PC-3 (cell line): Measurements from ENCODE around the gene AKR7A2. TPM values are rescaled to one million over a fixed set of nuclear protein-coding genes. Genes with fewer than 3 reads are reported as not detected.

Experiments
- ATAC-seq: fragments of 200-7000 bp; cut with Tn5 transposase; 2 replicates; pipeline ENCODE4 v1.9.1; 2020; ENCODE audit warnings: mild to moderate bottlenecking, moderate library complexity
- BruUV-seq: library from RNA; stranded (reverse); fragments of 400-500 nt; replicated peaks from 2 replicates; lab custom pipeline; 2021; lab: Mats Ljungman, UMichigan
- CTCF ChIA-PET: fragments of 300-600 bp; sonication (Branson Sonifier 250); formaldehyde crosslinking; loops from one replicate; lab custom pipeline; 2022; ENCODE audit warnings: antibody characterized with exemption; lab: Charles Lee
- POLR2A ChIA-PET: fragments of 300-600 bp; sonication (Branson Sonifier 250); formaldehyde crosslinking; loops from one replicate; lab custom pipeline; 2022; ENCODE audit warnings: antibody characterized with exemption; ENCODE audit not compliant: unreplicated experiment; lab: Charles Lee
- DNase-seq: peaks from one replicate; pipeline ENCODE4 v3.0.0-alpha.2; 2015
- H2AFZ ChIP-seq: fragments of 300-600 bp; sonication (generic); 2 replicates; pipeline ENCODE4 v1.6.0; 2016; ENCODE audit warnings: antibody characterized with exemption, low read length
- H3F3A ChIP-seq: fragments of 300-600 bp; sonication (generic); one replicate; pipeline ENCODE4 v1.6.0; 2017; ENCODE audit warnings: antibody characterized with exemption, low read length, control low read depth, mild to moderate bottlenecking; ENCODE audit not compliant: unreplicated experiment
- H3K27ac ChIP-seq: fragments of 300-600 bp; sonication (generic); 2 replicates; pipeline ENCODE4 v1.5.1; 2016; ENCODE audit warnings: mild to moderate bottlenecking, low read length
- H3K27me3 ChIP-seq: fragments of 300-600 bp; sonication (generic); 2 replicates; pipeline ENCODE4 v1.6.1; 2016; ENCODE audit warnings: low read length, mixed read lengths
- H3K36me3 ChIP-seq: fragments of 300-600 bp; sonication (generic); 2 replicates; pipeline ENCODE4 v1.6.1; 2016; ENCODE audit warnings: low read depth, mixed run types, low read length, mixed read lengths
- H3K4me1 ChIP-seq: fragments of 300-600 bp; sonication (generic); 2 replicates; pipeline ENCODE4 v1.5.1; 2016; ENCODE audit warnings: low read length; ENCODE audit not compliant: insufficient read depth
- H3K4me2 ChIP-seq: fragments of 300-600 bp; sonication (generic); 2 replicates; pipeline ENCODE4 v1.6.0; 2016; ENCODE audit warnings: low read length
- H3K4me3 ChIP-seq: fragments of 300-600 bp; sonication (generic); 2 replicates; pipeline ENCODE4 v1.5.1; 2016; ENCODE audit warnings: mild to moderate bottlenecking, low read length, mixed read lengths
- H3K79me2 ChIP-seq: fragments of 300-600 bp; sonication (generic); 2 replicates; pipeline ENCODE4 v1.6.1; 2017; ENCODE audit warnings: low read length, mixed read lengths
- H3K9ac ChIP-seq: fragments of 300-600 bp; sonication (generic); 2 replicates; pipeline ENCODE4 v1.6.0; 2016; ENCODE audit warnings: mild to moderate bottlenecking, low read length
- H3K9me2 ChIP-seq: fragments of 300-600 bp; sonication (generic); replicated peaks from 2 replicates; pipeline ENCODE4 v1.6.1; 2016; ENCODE audit warnings: mixed run types, low read length, mixed read lengths
- H3K9me3 ChIP-seq: fragments of 300-600 bp; sonication (generic); 2 replicates; pipeline ENCODE4 v1.6.1; 2016; ENCODE audit warnings: low read length, mixed read lengths
- H4K20me1 ChIP-seq: fragments of 300-600 bp; sonication (generic); 2 replicates; pipeline ENCODE4 v1.6.1; 2016; ENCODE audit warnings: low read length, mixed read lengths
- CTCF ChIP-seq: fragments of 300-600 bp; sonication (generic); conservative IDR thresholded peaks from 2 replicates; pipeline ENCODE4 v1.5.1; 2017; ENCODE audit warnings: antibody characterized with exemption, low read depth, mild to moderate bottlenecking, low read length
- EZH2 ChIP-seq: fragments of 300-600 bp; sonication (generic); IDR thresholded peaks from one replicate; pipeline ENCODE4 v1.6.1; 2017; ENCODE audit warnings: antibody characterized with exemption, mild to moderate bottlenecking, low read length; ENCODE audit not compliant: unreplicated experiment
- EZH2phosphoT487 ChIP-seq: fragments of 300-600 bp; sonication (generic); IDR thresholded peaks from 2 replicates; pipeline ENCODE4 v1.6.1; 2018; ENCODE audit warnings: mild to moderate bottlenecking, antibody characterized with exemption, low read length, borderline replicate concordance
- intact Hi-C: fragments of 100-400 bp; cut with micrococcal nuclease; formaldehyde crosslinking; loops from 2 replicates; pipeline ENCODE4 v1.9.0; 2023
- total RNA-seq: library from RNA; depleted of rRNA; stranded (reverse); fragments of >200 nt; gene quantifications from 2 replicates; pipeline ENCODE4 v1.2.3, GENCODE V29; 2014

The AKR7A2 gene
- total RNA-seq, 1 experiment from 2014 or later = 63.3 TPM

- Histone ChIP-seq H2AFZ (no peak overlapping the region), H3K4me1 (peaks cover 33% of the 10 kb centered on the region), H4K20me1 (0 out of 2 replicates have a peak, but pooled peaks cover 8% of the 10 kb centered on the region), H3F3A (no peaks in the 10 kb centered on the region), H3K4me3 (no peak overlapping the region), H3K27ac (no peak overlapping the region), H3K4me2 (no peak overlapping the region), H3K27me3 (no peaks in the 10 kb centered on the region), H3K9ac (no peak overlapping the region), H3K79me2 (peaks cover 57% of the 10 kb centered on the region), H3K9me3 (no peaks in the 10 kb centered on the region), H3K36me3 (peaks cover 29% of the 10 kb centered on the region; the same call in 1 of the 2 replicates), H3K9me2 (no peaks in the 10 kb centered on the region)
- CTCF ChIA-PET = interaction anchor here (0.5 kb wide), 1 partner anchor 339 kb away, joined by 3 read pairs; no protein-coding TSS in a partner anchor
- ATAC-seq = no peak
- POLR2A ChIA-PET = interaction anchor here (0.6 kb wide), 1 partner anchor 53 kb away, joined by 3 read pairs; no protein-coding TSS in a partner anchor
- no TSS peak for BruUV-seq
- DNase-seq = peak; percentile 54
- intact Hi-C loops = no loop called here
- TF ChIP-seq CTCF (no peak), EZH2phosphoT487 (no peak), EZH2 (no peak)
Observed at GRCh38 chr1:19309123-19309813, 2.7 kb downstream of the AKR7A2 start.

GRCh38 chr1:19308509-19308907 lies 3.4 kb downstream of the AKR7A2 start:
- ChIA-PET CTCF (no interaction called here), POLR2A (no interaction called here)
- Histone ChIP-seq H4K20me1 (0 out of 2 replicates have a peak, but pooled peaks cover 8% of the 10 kb centered on the region), H3K9me2 (no peaks in the 10 kb centered on the region), H2AFZ (no peak overlapping the region), H3K9me3 (no peaks in the 10 kb centered on the region), H3K4me1 (peaks cover 25% of the 10 kb centered on the region), H3F3A (no peaks in the 10 kb centered on the region), H3K4me2 (no peak overlapping the region), H3K27ac (no peak overlapping the region), H3K9ac (no peak overlapping the region), H3K79me2 (peaks cover 49% of the 10 kb centered on the region), H3K27me3 (no peaks in the 10 kb centered on the region), H3K4me3 (no peak overlapping the region), H3K36me3 (peaks cover 32% of the 10 kb centered on the region; the same call in 1 of the 2 replicates)
- TF ChIP-seq EZH2phosphoT487 (no peak), EZH2 (no peak), CTCF (no peak)
- DNase-seq (no peak), ATAC-seq (no peak)
- BruUV-seq = no TSS peak
- intact Hi-C loops = no loop called here
